T-helper 2 cell treated with Interferon-gamma antibody and Interleukin-4, amounts not matched to agents 100 ng/mL and 5 ng/mL, for 36 hours (primary cell): Measurements from ENCODE around the gene NUP188. TPM values are rescaled to one million over a fixed set of nuclear protein-coding genes. Genes with fewer than 3 reads are reported as not detected.

Experiments used
- intact Hi-C: fragments of 100-400 bp; cut with micrococcal nuclease; formaldehyde crosslinking; loops from one replicate; pipeline ENCODE4 v1.15.1; 2023
- total RNA-seq: library from RNA; stranded (reverse); gene quantifications from 2 replicates; pipeline ENCODE4 v1.2.3, GENCODE V29; 2022

Gene NUP188, protein sequence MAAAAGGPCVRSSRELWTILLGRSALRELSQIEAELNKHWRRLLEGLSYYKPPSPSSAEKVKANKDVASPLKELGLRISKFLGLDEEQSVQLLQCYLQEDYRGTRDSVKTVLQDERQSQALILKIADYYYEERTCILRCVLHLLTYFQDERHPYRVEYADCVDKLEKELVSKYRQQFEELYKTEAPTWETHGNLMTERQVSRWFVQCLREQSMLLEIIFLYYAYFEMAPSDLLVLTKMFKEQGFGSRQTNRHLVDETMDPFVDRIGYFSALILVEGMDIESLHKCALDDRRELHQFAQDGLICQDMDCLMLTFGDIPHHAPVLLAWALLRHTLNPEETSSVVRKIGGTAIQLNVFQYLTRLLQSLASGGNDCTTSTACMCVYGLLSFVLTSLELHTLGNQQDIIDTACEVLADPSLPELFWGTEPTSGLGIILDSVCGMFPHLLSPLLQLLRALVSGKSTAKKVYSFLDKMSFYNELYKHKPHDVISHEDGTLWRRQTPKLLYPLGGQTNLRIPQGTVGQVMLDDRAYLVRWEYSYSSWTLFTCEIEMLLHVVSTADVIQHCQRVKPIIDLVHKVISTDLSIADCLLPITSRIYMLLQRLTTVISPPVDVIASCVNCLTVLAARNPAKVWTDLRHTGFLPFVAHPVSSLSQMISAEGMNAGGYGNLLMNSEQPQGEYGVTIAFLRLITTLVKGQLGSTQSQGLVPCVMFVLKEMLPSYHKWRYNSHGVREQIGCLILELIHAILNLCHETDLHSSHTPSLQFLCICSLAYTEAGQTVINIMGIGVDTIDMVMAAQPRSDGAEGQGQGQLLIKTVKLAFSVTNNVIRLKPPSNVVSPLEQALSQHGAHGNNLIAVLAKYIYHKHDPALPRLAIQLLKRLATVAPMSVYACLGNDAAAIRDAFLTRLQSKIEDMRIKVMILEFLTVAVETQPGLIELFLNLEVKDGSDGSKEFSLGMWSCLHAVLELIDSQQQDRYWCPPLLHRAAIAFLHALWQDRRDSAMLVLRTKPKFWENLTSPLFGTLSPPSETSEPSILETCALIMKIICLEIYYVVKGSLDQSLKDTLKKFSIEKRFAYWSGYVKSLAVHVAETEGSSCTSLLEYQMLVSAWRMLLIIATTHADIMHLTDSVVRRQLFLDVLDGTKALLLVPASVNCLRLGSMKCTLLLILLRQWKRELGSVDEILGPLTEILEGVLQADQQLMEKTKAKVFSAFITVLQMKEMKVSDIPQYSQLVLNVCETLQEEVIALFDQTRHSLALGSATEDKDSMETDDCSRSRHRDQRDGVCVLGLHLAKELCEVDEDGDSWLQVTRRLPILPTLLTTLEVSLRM (N-terminal part only)
- total RNA-seq = 103 and 109 TPM in 2 replicates

DNA sequence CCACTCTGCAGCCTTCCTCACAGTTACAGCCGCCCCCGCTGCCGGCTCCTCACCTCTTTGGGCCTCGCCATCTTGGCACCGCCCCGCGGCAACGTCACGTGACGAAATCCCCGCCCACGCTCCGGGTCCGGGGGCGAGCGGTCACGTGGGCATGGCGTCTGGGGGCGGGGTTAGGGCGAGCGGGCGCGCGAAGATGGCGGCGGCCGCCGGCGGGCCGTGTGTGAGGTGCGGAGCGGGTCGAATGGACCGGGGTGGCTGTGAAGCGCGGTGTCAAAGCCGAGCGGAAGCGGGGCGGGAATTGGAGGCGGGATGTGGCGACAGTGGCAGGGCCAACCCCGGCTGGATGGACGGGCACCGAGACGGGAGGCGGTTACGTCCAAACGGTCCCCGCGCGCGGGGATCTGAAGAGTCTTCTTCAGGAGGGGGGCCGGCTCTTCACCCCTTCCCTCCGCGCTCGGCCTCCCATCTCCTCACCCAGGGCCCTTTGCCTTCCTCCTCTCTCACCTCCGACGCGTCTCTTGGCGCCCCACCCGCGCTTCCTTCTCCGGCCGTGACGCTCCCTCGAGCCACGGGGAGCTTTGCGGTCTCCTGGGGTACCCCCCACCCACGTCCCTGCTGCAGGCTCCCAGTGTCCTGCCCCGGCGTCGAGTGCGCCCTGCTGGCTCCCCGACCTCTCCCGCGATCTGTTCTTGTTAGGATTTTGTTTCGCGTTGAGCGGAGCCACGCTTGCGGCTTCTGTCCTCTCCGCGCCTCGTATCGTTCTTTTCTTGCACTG lies at the start of gene NUP188, which contains the start of gene DOLK:
Gene NUP188 (plus strand): TSS at position 173 of the 775 bp plus-strand sequence. CDS start 21 bp downstream, at position 194.
Gene DOLK (minus strand): TSS at position 77 of the 775 bp plus-strand sequence. CDS start 300 bp downstream, outside the sequence.
- intact Hi-C loops = loop anchor here (1.0 to 5.0 kb wide), 6 partner anchors 65 to 163 kb away; partner anchors contain the start of genes CRAT, ENDOG, LRRC8A and MIGA2

DNA sequence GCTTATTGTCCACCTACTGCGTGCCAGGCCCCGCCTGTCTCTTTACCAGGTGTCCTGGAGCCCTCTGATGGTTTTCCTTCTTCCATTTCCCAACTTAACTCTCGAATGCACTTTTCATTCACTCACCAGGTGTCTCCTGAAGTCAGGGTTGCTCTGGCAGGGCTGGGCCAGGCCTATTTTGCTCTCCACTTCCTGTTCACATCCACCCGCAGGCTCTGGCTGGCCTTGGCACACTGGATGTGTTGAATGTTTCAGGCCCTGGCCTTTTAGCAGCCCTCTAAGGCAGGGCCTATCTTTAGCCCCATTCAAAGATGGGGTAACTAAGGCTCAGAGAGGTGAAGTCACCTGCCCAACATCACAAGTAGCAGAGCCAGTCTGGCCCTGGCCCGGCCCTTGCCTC lies 49.1 kb upstream of the NUP188 start:
- intact Hi-C loops = no loop called here

DNA sequence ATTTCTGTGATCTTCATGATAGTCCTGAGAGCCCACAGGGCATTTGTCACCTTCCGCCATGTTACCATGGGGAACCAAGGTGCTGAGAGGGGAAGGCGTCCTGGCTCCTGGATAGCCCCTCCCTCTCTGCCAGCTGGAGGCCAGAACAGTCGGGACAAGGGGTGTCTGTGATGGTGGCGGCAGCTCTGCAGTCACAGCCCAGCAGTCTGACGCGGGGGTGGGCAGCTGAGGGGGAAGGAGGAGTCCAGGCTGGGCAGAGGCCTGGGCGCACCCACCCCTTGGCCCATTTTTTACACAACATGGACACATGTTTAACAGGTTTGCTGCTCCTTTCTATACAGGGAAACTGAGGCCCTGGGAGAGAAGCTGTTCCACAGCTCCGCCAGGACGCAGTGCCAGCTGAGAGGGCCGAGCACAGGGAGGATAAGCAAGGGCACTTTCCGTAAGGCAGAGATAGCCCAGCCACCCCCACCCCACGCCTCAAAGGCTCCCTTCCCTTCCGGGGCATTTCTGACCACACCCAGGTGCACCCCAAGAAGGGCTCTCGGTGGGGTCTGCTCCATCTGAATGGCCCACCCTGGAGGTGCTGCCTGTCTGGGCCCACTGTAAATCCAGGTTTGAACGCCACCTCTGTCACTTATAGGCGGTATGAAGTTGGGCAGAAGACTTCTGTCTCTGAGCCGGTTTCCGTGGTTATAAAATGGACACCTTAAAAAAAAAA lies 48.5 kb upstream of the NUP188 start:
- intact Hi-C loops = no loop called here

DNA sequence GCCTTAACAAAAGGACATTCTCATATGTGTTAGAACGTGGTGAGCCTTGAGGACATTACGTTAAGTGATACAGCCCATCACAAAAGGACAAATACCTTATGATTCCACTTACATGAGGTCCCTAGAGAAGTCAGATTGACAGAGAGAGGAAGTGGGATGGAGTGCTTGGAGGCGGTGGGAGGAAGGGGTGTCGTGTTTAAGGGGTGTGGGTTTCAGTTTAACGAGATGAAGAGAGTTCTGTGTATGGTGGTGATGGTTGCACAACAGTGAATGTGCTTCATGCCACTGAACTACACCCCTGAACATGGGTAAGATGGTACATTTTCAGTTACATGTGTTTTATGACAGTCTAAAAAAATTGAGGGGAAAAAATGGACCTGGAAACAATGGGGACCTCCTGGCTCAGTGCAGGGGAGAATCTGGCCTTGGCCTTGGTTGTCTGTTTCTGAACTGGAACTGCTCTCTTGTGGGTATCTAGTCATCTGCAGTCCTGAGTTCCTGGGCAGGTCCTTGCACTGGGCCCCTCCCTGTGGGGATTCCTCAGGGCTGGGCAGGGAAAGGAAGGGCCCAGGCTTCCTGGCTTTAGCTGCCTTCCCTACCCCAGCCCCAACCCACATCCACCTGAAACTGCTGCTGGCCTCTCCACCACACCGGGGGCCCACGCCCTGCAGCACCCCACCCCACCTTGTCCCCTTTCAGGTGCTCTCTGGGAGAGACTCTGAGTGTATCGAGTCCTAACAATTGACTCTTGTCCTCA lies 47.8 kb upstream of the NUP188 start:
- intact Hi-C loops = loop anchor here (10.0 kb wide), 1 partner anchor 345 kb away; the partner anchor contains the start of gene SPTAN1

DNA sequence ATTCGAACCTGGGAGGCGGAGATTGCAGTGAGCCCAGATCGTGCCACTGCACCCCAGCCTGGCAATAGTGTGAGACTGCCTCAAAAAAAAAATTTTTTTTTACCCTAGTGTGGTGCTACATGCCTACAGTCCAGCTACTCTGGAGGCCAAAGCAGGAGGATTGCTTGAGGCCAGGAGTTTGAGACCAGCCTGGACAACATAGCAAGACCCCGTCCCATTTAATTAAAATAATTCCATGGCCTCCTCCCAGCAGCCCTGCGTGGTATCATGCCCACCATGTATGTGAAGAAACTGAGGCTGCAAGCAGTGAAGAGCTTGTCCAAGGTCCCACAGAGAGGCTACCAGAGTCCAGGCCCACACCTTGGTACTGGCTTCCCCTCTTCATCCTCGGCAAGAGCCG lies 46.1 kb upstream of the NUP188 start:
- intact Hi-C loops = loop anchor here (10.0 kb wide), 1 partner anchor 347 kb away; the partner anchor contains the start of gene SPTAN1

DNA sequence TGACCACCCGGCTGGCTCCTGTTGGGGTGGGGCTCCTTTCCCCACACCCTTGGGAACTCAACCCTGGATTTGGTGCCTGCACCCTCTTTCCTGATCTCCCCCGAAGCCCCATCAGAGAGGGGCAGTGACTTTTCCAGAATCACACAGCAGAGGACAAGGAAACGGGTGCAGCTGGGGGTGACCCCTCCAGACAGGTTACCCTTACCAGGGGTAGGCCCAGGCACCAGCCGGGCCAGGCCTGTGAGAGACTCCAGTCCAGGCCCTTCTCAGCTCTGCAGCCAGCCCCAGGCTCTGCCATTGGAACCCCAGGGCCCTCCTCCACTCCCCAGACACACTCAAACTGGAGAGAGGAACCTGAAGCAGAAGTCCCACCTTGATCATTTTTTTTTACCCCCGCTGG lies 45.7 kb upstream of the NUP188 start:
- intact Hi-C loops = loop anchor here (1.0 to 10.0 kb wide), 2 partner anchors 21 to 347 kb away; partner anchors contain the start of genes KYAT1 and SPTAN1

DNA sequence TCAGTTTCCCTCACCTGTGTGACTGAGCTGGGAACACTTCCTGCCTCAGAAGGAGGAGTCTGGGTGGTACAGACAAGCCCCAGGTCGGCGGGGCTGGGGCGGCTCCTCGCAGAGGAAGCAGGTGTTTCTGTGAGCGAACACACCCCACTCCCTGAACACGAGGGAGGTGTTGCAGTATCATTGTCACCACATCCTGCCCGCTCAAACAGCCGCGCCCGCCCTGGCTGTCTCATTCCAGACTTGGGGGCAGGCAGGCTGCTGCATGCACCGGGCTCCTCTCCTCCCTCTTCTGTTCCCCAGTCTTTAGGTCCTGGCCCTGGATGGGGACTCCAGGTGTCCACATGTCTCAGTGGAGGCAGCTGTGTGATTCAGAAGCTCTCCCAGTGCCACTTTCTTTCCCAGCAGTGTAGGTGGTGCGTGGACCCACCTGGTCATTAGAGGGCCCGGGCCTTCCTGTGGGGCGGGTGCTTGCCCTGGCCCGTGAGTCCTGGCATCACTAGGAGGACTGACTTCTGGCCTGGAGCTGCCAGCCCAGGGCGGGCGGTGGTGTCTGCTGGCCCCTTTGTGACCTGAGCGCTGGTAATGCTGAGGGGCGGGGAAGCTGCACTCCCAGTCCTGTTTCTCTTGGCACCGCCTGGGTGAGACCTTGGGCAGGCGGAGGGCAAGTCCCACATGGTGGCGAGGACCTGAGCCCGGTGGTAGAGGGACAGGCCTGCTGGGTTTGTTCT lies 45.0 kb upstream of the NUP188 start:
- intact Hi-C loops = loop anchor here (1.0 to 10.0 kb wide), 2 partner anchors 21 to 348 kb away; partner anchors contain the start of genes KYAT1 and SPTAN1

DNA sequence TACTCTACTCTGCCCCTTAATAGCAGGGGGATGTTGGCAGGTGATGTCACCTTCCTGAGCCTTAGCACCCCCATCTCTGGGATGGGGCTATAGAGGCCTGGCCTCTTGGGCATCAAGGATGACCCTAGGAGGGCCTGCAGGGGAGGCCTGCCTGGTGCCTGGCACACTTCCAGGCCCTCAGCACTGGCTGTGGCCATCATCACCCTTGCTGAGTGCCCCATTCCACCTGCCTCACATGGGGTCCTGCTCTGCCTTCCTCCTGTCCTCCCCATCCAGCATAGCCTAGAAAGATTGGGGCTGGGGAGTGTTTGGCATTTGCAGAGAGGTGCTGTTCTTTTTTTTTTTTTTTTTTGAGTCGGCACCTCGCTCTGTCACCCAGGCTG lies 44.4 kb upstream of the NUP188 start:
- intact Hi-C loops = loop anchor here (10.0 kb wide), 1 partner anchor 348 kb away; the partner anchor contains the start of gene SPTAN1

DNA sequence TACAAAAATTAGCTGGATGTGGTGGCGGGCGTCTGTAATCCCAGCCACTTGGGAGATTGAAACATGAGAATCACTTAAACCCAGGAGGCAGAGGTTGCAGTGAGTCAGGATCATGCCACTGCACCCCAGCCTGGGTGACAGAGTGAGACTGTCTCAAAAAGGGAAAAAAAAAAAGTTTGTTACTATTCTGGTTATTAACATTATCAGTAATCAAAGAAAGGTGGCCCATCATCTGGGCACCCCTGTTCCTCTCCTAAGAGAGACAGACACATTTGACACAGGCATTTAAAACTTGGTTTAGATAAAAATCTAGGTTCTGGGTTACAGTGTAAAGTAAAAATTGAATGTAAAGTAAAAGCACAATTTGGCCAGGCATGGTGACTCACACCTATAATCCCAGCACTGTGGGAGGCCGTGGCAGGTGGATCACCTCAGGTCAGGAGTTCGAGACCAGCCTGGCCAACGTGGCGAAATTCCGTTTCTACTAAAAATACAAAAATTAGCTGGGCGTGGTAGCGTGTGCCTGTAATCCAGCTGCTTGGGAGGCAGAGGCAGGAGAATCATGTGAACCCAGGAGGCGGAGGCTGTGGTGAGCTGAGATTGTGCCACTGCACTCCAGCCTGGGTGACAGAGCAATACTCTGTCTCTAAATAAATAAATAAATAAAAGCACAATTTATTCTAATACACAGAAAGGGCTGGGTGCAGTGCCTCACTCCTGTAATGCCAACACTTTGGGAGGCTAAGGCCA lies 43.5 kb upstream of the NUP188 start:
- intact Hi-C loops = loop anchor here (10.0 kb wide), 1 partner anchor 349 kb away; the partner anchor contains the start of gene SPTAN1

DNA sequence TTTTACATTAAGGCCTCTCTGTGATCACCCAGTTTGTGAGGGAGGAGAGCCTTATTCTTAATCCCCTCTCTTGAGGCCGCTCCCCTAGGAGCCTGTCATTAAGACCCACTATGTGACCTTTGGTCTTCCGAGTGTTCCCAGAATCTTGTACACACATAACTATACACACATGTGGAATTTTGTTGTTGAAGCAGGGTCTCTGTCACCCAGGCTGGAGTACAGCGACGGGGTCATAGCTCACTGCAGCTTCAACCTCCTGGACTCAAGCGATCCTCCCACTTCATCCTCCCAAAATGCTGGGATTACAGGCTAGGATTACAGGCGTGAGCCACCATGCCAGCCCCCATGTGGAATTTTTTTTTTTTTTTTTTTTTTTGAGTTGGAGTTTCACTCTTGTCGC lies 41.5 kb upstream of the NUP188 start:
- intact Hi-C loops = loop anchor here (10.0 kb wide), 1 partner anchor 351 kb away; the partner anchor contains the start of gene SPTAN1

DNA sequence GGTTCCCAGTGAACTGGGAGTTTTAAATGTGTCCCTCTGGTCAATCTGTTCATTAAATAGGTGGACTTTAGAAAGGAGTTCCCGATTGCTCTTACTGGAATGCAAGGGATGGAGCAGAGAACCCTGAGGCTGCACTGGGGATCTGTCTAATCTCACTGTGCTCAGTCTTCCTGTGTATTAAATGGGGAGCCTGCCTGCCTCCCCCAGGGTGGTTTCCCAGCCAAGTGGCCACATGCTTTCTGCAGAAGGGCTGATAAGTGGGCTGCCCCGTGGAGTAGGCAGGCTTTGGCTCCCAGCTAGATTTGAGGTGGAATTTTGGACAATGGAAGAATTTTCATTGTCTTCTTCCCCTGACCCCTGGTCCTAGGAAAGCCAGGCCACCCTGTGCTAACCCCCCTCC lies 40.8 kb upstream of the NUP188 start:
- intact Hi-C loops = loop anchor here (10.0 kb wide), 1 partner anchor 352 kb away; the partner anchor contains the start of gene SPTAN1

DNA sequence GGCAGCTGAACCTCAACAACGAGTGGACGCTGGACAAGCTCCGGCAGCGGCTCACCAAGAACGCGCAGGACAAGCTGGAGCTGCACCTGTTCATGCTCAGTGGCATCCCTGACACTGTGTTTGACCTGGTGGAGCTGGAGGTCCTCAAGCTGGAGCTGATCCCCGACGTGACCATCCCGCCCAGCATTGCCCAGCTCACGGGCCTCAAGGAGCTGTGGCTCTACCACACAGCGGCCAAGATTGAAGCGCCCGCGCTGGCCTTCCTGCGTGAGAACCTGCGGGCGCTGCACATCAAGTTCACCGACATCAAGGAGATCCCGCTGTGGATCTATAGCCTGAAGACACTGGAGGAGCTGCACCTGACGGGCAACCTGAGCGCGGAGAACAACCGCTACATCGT lies 39.1 kb upstream of the NUP188 start:
- intact Hi-C loops = loop anchor here (10.0 kb wide), 1 partner anchor 354 kb away; the partner anchor contains the start of gene SPTAN1

DNA sequence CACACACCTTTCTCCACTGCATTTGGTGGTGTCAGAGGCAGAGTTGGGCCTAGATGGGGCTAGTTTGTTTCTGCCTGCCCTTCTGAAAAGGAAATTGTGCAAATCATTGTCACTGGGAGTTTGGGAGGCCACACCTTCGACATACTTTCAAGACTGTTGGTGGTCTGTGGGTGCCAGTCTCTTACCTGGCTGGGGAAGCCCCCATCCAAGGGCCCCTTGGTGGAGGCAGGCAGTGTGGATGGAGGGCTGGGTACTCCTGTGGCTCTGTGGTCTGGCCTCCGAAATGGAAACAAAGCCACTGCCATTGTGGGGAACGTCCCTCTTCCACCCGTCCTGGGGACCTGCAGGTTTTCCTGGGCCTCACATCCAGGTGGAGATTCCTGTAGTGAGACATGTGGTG lies 37.6 kb upstream of the NUP188 start:
- intact Hi-C loops = loop anchor here (10.0 kb wide), 1 partner anchor 355 kb away; the partner anchor contains the start of gene SPTAN1

DNA sequence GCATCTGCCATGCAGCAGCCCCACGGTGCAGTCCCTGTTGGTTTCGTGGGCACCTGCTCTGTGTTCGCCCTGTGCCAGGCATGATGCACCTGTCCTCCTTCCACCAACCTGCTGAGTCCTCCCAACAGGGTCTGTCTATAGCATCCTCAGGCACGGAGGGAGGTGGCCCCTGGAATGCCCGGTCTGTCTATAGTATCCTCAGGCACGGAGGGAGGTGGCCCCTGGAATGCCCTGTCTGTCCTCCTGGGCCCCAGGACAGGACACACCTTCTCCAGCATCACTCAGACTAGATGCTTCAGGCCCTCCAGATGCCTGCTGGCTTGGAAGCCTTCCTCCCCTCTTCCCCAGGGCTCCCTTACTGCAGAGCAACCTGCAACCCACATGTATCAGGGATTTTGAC lies 36.6 kb upstream of the NUP188 start:
- intact Hi-C loops = no loop called here

DNA sequence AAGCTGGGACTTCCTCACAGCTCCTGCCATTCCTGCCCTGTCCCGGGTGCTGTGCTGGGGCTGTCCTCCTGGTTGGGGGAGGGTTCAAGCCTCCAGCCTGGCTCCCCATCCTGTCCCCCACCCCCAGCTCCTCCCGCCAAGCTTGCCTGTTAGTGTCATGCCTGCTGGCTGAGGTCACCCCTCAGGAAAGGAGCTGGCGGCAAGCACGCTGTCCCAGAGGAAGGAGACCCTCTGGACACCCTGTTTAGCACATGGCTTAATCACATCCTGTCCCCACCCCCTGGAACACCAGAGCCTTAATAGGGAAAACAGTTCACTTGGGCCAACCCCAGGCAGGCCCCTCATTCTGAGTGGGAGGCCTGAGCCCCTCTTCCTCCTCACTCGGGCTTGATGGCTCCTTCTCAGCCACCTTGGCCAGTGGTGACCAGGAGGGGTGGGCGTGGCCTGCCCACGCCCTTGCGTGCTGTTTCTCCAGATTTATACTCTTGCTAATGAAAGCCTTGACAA lies 35.9 kb upstream of the NUP188 start:
- intact Hi-C loops = no loop called here

DNA sequence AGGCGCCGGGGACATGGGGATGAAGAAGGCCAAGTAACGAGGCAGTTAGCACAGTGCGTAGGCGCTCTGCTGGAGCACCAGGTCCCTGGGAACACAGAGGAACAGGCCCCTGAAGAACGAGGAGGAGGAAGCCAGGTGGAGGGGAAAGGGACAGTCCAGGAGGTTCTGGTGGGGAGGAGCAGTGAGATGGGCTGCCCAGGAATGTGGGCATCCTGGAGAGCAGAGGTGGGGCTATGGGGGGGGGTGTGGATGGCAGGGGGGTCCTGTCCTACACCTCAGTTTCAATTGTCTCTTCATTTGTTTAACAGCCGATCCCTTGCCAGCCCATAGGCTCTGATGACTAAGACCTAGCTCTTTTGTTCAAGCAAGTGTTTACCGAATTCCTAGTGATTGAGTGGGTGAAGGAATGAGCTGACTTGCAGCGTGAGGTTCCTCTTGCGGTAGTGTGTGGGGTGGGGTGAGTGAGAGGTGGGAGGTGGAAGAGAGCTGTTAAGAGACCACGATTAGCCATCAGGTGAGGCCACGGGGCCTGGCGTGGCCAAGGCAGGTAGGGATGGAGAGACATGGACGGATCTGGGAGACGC lies 35.1 kb upstream of the NUP188 start:
- intact Hi-C loops = no loop called here
